IMR-90 (cell line): ENCODE data around the gene SLC1A5.

Experiments
- BHLHE40 ChIP-seq: fragments of 150-350 bp; IDR thresholded peaks from 2 replicates; pipeline ENCODE4 v1.6.1; 2016; ENCODE audit warnings: mild to moderate bottlenecking, low read depth, low read length
- CEBPB ChIP-seq: IDR thresholded peaks from 2 replicates; pipeline ENCODE4 v1.6.1; 2012; ENCODE audit warnings: low read depth, low read length, improper control_type of control experiment
- CHD1 ChIP-seq: IDR thresholded peaks from 2 replicates; pipeline ENCODE4 v1.6.1; 2012; ENCODE audit warnings: low read depth, low read length, improper control_type of control experiment
- CTCF ChIP-seq: conservative IDR thresholded peaks from 2 replicates; pipeline ENCODE4 v1.5.1; 2012; ENCODE audit warnings: mild to moderate bottlenecking, low read depth, low read length, improper control_type of control experiment
- ELK1 ChIP-seq: fragments of 150-350 bp; IDR thresholded peaks from 2 replicates; pipeline ENCODE4 v1.6.1; 2016; ENCODE audit warnings: low read depth, mild to moderate bottlenecking, low read length, moderate library complexity, borderline replicate concordance
- MAFK ChIP-seq: IDR thresholded peaks from 2 replicates; pipeline ENCODE4 v1.6.1; 2012; ENCODE audit warnings: low read depth, low read length, improper control_type of control experiment
- MAZ ChIP-seq: IDR thresholded peaks from 2 replicates; pipeline ENCODE4 v1.6.1; 2012; ENCODE audit warnings: low read depth, mild to moderate bottlenecking, low read length, improper control_type of control experiment, moderate library complexity, borderline replicate concordance
- MXI1 ChIP-seq: IDR thresholded peaks from 2 replicates; pipeline ENCODE4 v1.6.1; 2012; ENCODE audit warnings: low read depth, mild to moderate bottlenecking, low read length, moderate library complexity, borderline replicate concordance
- POLR2A ChIP-seq: IDR thresholded peaks from 2 replicates; pipeline ENCODE4 v1.6.1; 2012; ENCODE audit warnings: mild to moderate bottlenecking, low read depth, low read length
- RFX5 ChIP-seq: IDR thresholded peaks from 2 replicates; pipeline ENCODE4 v1.8.0; 2012; ENCODE audit warnings: low read depth, mild to moderate bottlenecking, low read length, moderate library complexity
- SMC3 ChIP-seq: fragments of 150-350 bp; IDR thresholded peaks from 2 replicates; pipeline ENCODE4 v1.6.1; 2016; ENCODE audit warnings: low read depth, mild to moderate bottlenecking, antibody characterized with exemption, low read length, moderate library complexity
- USF2 ChIP-seq: fragments of 150-350 bp; IDR thresholded peaks from 2 replicates; pipeline ENCODE4 v1.6.1; 2017; ENCODE audit warnings: mild to moderate bottlenecking, antibody characterized with exemption, low read length, low read depth

- TF ChIP-seq POLR2A (no peak), CTCF (no peak), CHD1 (no peak), CEBPB (no peak), RFX5 (no peak), MAFK (no peak), BHLHE40 (no peak), MAZ (no peak), USF2 (no peak), MXI1 (no peak), ELK1 (no peak), SMC3 (no peak)
These were observed 5.9 kb downstream of the SLC1A5 start for GRCh38 chr19:46782355-46783019.
